ENCODE results near the gene IL10. TPM values are rescaled to one million over a fixed set of nuclear protein-coding genes. Genes with fewer than 3 reads are reported as not detected.
A peak's percentile ranks its signal among the peaks of the same experiment; 100 is the strongest.
"Not testable (repeated sequence)": the region's sequence is repeated elsewhere in the genome, so short reads cannot be mapped to it uniquely, and the experiment has no call there.

The IL10 gene
- total RNA-seq, 2 donors from 2014 or later = 1.9 to 5.1 TPM

- DNase-seq (no peak), ATAC-seq (no peak)
- intact Hi-C loops (cut with DNase I) = no loop called here
These were observed 25.5 kb upstream of the IL10 start for GRCh38 chr1:206797534-206798383.

- peak; percentile 31 for DNase-seq
- intact Hi-C loops (cut with DNase I) = no loop called here
- ATAC-seq = no peak
These were observed 24.7 kb upstream of the IL10 start for GRCh38 chr1:206796981-206797402.

- ATAC-seq = no peak
- intact Hi-C loops (cut with DNase I) = no loop called here
- DNase-seq = no peak
These were observed 23.8 kb upstream of the IL10 start for GRCh38 chr1:206796116-206796515.

- intact Hi-C loops (cut with DNase I) = no loop called here
- ATAC-seq = no peak
- DNase-seq = no peak
These were observed 22.1 kb upstream of the IL10 start for GRCh38 chr1:206794294-206794908.

GRCh38 chr1:206793620-206794019 lies 21.3 kb upstream of the IL10 start:
- intact Hi-C loops (cut with DNase I) = no loop called here
- DNase-seq = no peak
- ATAC-seq = no peak

- DNase-seq (no peak), ATAC-seq (no peak)
- intact Hi-C loops (cut with DNase I) = no loop called here
These were observed 20.8 kb upstream of the IL10 start for GRCh38 chr1:206792939-206793607.

- intact Hi-C loops (cut with DNase I) = no loop called here
- DNase-seq = no peak
- no peak for ATAC-seq
These were observed 18.4 kb upstream of the IL10 start for GRCh38 chr1:206790502-206791250.

GRCh38 chr1:206788487-206789050 lies 16.3 kb upstream of the IL10 start:
- intact Hi-C loops (cut with DNase I) = no loop called here
- no peak for ATAC-seq
- DNase-seq = no peak

GRCh38 chr1:206787891-206788290 lies 15.6 kb upstream of the IL10 start:
- intact Hi-C loops (cut with DNase I) = no loop called here
- DNase-seq (no peak), ATAC-seq (no peak)

- DNase-seq (no peak), ATAC-seq (no peak)
- intact Hi-C loops (cut with DNase I) = no loop called here
These were observed 14.1 kb upstream of the IL10 start for GRCh38 chr1:206786212-206786886.

- intact Hi-C loops (cut with DNase I) = no loop called here
- ATAC-seq (no peak), DNase-seq (no peak)
These were observed 13.0 kb upstream of the IL10 start for GRCh38 chr1:206785182-206785765.

GRCh38 chr1:206784471-206784903 lies 12.2 kb upstream of the IL10 start:
- DNase-seq = no peak
- no peak for ATAC-seq
- intact Hi-C loops (cut with DNase I) = no loop called here

GRCh38 chr1:206783506-206783905 lies 11.2 kb upstream of the IL10 start:
- ATAC-seq (no peak), DNase-seq (no peak)
- intact Hi-C loops (cut with DNase I) = no loop called here

GRCh38 chr1:206782448-206782847 lies 10.2 kb upstream of the IL10 start:
- DNase-seq (no peak), ATAC-seq (no peak)
- intact Hi-C loops (cut with DNase I) = no loop called here

GRCh38 chr1:206779638-206780037 lies 7.3 kb upstream of the IL10 start:
- ATAC-seq (peak in 1 of 2 donors; percentile 43), DNase-seq (no peak)
- intact Hi-C loops (cut with DNase I) = no loop called here

- ATAC-seq; intact Hi-C loops (cut with DNase I); DNase-seq: not testable (repeated sequence)
These were observed 6.6 kb upstream of the IL10 start for GRCh38 chr1:206778911-206779310.

- ATAC-seq (no peak), DNase-seq (no peak)
- intact Hi-C loops (cut with DNase I) = no loop called here
These were observed 5.7 kb upstream of the IL10 start for GRCh38 chr1:206778031-206778430.

GRCh38 chr1:206776229-206776628 lies 3.9 kb upstream of the IL10 start:
- intact Hi-C loops (cut with DNase I) = no loop called here
- DNase-seq (no peak), ATAC-seq (no peak)

All from left cardiac atrium (tissue), 4 donors.